Activated naive CD4-positive, alpha-beta T cell treated with anti-CD3 and anti-CD28 coated beads, Interleukin-2, amount 50 U/mL, for 72 hours (primary cell): ENCODE data around the gene TAS2R60. TPM values are rescaled to one million over a fixed set of nuclear protein-coding genes. Genes with fewer than 3 reads are reported as not detected.
"Not testable (repeated sequence)": the region's sequence is repeated elsewhere in the genome, so short reads cannot be mapped to it uniquely, and the experiment has no call there.

Experiments
- ATAC-seq, 2 donors: fragments of 150-1000 bp; cut with Tn5 transposase; 2 replicates each; pipeline ENCODE4 v1.10.0; 2021; ENCODE audit warnings: mild to moderate bottlenecking in 2 of 2, moderate library complexity in 2 of 2
- DNase-seq, 2 donors: peaks; one replicate each; pipeline ENCODE4 v3.0.0; 2021 to 2022; ENCODE audit warnings: low spot score in 2 of 2
- H3K27ac Mint-ChIP-seq, 2 donors: one replicate each; pipeline ENCODE4 v1.8.0; 2022; ENCODE audit warnings: mild to moderate bottlenecking in 2 of 2, mixed read lengths in 2 of 2
- H3K36me3 Mint-ChIP-seq, 2 donors: one replicate each; pipeline ENCODE4 v1.8.0; 2022; ENCODE audit warnings: mixed read lengths in 2 of 2
- H3K9me3 Mint-ChIP-seq, 2 donors: one replicate each; pipeline ENCODE4 v1.8.0; 2022; ENCODE audit warnings: mixed read lengths in 2 of 2
- total RNA-seq, 2 donors: library from RNA; stranded (reverse); gene quantifications; one replicate each; pipeline ENCODE4 v1.2.3, GENCODE V29; 2022

Gene TAS2R60, protein sequence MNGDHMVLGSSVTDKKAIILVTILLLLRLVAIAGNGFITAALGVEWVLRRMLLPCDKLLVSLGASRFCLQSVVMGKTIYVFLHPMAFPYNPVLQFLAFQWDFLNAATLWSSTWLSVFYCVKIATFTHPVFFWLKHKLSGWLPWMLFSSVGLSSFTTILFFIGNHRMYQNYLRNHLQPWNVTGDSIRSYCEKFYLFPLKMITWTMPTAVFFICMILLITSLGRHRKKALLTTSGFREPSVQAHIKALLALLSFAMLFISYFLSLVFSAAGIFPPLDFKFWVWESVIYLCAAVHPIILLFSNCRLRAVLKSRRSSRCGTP
- not detected for total RNA-seq

DNA sequence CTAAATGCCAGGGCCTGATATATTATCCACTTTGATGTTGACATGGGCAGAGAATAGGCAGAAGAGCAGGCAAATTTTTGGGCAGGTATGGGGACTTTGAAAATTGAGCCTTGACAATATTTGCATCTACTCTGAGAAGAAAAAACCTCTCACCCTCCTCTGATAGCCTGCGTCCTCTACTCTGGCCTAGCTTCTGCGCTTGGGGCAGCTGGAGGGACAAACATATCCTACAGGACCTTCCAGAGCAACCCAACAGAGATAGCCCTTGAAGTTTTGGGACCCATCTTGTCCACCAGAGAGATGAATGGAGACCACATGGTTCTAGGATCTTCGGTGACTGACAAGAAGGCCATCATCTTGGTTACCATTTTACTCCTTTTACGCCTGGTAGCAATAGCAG, at the start of gene TAS2R60:
TSS of gene TAS2R60 (plus strand) at position 301 of the 400 bp plus-strand sequence. CDS start at position 301, 0 bp downstream.
- no peak within 1 kb of the TSS for H3K27ac Mint-ChIP-seq
- H3K9me3 Mint-ChIP-seq: peaks cover 0 to 5% of the 10 kb centered on the region in 2 donors
- ATAC-seq (no peak), DNase-seq (no peak)
- H3K36me3 Mint-ChIP-seq: no peaks in the 10 kb centered on the region

DNA sequence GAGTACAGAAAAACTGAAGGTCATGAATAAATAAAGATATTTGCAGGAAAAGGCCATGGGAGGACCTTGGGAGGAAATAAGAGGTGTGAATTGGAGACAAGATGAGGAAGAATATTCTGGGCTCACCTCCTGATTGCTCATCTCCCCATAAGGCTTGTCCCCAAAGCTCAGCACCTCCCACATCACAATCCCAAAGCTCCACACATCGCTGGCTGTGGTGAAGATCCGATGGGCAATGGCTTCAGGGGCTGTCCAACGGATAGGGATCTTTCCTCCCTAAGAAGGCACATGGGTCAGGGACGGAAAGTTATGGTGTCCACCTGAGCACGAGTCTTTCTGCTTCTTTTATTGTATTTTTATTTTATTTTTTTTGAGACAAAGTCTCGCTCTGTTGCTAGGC, 49.2 kb upstream of the TAS2R60 start:
- no peak for DNase-seq
- peaks cover 0 to 4% of the 10 kb centered on the region in 2 donors for H3K36me3 Mint-ChIP-seq
- no peak for ATAC-seq
- no peak overlapping the region for H3K27ac Mint-ChIP-seq
- no peaks in the 10 kb centered on the region for H3K9me3 Mint-ChIP-seq

DNA sequence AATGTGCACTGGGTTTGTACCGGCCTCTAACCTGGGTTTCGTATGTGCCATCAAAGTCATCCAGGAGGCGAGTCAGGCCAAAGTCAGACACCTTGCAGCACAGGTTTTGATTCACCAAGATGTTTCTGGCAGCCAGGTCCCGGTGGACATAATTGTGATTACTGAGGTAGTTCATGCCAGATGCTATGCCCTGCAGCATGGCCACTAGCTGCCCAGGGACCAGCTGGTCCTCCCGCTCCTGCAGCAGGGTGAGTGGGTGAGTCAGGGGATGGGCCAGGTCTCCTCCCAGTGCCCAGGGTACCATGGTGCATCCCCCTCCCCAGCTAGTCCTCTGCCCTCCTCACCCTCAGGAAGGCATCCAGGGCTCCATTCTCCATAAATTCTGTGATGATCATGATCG, 48.5 kb upstream of the TAS2R60 start:
- peak in 1 of 2 donors; percentile 41 for DNase-seq
- H3K36me3 Mint-ChIP-seq: no peaks in the 10 kb centered on the region
- no peaks in the 10 kb centered on the region for H3K9me3 Mint-ChIP-seq
- H3K27ac Mint-ChIP-seq: peak overlapping the region; percentile 69 to 77
- no peak for ATAC-seq

DNA sequence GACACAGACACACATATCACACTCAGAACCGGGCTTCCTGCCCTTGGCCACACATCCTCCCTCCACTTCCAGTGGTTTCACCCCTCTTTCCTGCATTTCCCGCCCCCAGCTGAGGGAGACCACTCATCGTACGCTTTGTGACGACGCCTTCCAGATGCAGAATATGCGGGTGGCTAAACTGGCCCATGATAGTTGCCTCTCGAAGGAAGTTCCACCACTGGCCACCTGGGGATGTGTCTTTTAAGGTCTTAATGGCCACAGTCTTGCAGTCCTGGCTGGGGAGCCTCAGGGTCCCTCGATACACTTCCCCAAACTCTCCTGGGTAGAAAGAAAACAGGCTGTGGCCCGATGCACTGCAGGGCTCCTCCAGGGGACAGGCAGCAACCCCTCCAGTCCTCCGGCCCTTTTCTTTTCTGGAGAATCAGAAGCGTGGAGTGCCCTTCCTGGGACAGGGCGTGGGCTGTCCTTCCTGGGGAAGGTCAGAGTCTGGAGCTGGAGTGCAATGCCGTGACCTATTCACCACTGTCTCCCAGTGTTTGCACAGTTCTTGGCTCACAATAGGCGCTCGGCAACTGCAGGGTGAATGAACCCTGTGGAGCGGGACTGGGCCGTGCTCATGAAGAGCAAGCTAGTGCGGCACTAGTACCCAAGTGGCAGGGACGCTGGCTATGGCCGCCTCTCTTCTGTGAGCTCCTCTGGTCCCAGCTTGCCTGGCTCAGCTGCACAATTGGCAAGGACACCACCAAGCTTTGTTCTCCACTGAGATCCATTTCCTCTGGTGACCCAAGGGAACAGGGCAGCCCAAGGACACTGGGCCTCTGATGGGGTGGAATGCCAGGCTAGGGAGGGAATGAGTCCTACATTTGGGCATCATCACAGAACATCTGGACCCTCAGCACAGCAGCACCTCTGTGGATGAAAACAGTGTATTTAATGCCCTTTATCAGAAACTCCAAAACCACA, 47.8 kb upstream of the TAS2R60 start:
- Mint-ChIP-seq H3K27ac (peak overlapping the region; percentile 69 to 77), H3K36me3 (no peaks in the 10 kb centered on the region), H3K9me3 (no peaks in the 10 kb centered on the region)
- no peak for ATAC-seq
- no peak for DNase-seq

DNA sequence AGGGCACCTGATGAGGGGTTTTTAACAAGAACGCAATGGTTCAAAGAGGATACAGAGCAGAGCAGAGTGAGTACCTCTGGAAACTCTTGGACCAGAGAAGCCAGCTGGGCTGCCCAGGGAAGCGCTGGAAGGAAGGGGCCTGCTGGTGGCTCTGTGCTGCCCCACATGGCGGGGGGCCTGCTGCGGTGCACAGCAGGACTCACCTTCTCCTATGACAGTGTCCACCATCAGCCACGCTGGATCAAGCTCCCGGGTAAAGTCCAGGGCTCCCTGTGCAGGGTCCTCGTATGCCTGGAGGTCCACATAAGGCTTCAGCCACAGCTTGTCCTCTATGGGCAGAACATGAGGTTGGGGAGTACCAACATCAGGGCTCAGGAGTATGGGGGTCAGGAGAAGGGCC, 47.1 kb upstream of the TAS2R60 start:
- Mint-ChIP-seq H3K9me3 (no peaks in the 10 kb centered on the region), H3K27ac (no peak overlapping the region), H3K36me3 (no peaks in the 10 kb centered on the region)
- ATAC-seq: peak in 1 of 2 donors; percentile 9
- no peak for DNase-seq

DNA sequence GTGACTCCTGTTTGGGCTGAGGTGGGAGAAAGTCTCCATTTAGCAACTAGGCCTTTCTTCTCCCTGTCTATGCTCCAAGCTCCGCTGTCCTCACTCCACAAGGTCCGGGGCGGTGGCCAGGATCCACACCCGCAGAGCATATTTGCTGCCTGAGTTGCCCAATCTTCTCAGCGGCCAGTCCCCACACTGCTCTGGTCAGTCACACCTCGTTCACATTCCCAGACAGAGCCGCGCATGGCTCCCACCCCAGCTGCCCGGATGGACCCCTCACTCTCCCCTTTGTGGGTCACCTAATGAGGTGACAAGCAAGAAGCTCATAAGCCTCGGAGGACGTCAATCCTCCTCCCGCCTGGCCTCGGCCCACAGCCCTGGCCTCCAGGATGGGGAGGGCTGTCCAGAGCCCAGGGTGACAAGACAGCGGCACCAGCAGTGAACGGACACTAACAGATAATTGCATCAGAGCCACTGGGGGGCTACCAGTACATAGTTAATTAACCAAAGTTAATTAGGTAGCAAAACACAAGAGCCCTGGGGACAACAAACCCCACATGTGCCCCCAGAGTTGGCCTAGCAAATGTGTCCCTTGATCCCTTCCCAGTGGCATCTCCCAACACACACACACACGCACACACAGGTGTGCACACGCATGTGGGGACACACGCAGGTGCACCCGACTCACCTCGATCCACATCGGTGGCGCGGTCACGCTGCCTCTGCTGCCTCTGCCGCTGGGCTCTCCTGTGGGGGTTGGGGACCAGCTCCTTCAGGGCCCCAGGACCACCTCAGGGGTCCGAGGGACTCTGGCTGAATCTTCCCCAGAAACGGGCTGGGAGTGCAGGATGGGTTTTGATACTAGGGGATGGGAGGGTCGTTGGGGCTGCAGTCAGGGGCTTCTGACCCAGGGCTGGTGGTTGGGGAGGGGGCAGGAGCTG, 46.4 kb upstream of the TAS2R60 start:
- DNase-seq: no peak
- Mint-ChIP-seq H3K9me3 (no peaks in the 10 kb centered on the region), H3K27ac (peak overlapping the region in 1 of 2 donors; percentile 41), H3K36me3 (no peaks in the 10 kb centered on the region)
- ATAC-seq: no peak

DNA sequence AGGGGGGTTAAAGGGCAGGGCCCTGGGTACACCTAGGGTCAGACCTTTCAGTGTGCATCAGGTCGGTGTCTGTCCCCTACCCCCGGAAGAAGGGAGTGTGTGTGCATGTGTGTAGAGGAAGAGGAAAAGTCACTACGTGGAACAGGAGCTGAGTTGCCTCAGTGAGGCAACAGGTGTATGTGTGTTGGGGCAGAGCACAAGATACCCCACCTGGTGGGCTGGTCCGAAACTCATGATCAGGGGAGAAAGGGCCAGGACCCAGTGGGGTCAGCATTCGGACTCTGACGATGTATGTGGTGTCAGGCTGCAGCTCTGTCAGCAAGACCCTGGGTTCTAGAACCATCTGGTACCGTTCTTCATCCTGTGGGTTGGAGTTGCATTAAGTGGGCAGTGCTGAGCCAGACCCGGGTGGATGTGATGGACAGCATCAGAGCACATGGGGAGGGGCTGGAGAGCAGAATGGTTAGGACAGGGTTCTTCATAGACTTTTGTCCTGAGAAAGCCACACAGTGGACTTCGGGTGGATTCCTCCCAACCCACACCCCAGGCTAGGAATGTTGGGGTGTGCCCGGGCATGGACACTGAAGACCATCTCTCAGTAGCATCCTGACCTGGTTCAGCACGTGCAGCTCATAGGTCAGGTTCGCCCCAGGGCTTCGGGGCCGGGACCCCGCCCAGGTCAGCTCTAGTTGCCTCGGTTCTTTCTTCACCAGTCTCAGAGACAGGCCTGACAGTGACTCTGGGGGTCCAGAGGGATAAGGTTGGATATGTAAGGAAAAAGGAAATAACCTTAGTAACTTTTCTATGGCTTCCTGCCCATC, 45.3 kb upstream of the TAS2R60 start:
- Mint-ChIP-seq H3K9me3 (no peaks in the 10 kb centered on the region), H3K36me3 (no peaks in the 10 kb centered on the region), H3K27ac (peak overlapping the region; percentile 41 to 72)
- DNase-seq: no peak
- ATAC-seq: no peak

DNA sequence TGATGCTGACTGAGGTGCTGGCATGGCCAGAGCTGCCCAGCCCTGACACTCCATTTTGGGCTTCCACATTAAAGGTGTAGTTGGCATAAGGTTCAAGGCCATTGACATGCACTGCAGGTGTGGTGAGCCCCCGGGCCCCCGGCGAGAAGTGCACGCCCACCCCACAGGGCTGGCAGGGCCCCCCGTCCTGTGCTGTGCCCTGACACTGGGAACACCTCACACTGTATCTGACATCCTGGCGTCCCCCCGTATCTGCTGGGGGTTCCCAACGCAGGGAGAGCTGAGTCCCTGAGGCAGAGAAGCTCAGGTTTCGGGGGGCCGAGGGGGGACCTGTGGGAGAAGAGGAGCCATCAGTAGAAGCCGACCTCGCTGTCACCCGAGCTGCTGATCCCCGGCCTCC, 44.6 kb upstream of the TAS2R60 start:
- Mint-ChIP-seq H3K9me3 (no peaks in the 10 kb centered on the region), H3K27ac (no peak overlapping the region), H3K36me3 (no peaks in the 10 kb centered on the region)
- ATAC-seq (no peak), DNase-seq (no peak)

DNA sequence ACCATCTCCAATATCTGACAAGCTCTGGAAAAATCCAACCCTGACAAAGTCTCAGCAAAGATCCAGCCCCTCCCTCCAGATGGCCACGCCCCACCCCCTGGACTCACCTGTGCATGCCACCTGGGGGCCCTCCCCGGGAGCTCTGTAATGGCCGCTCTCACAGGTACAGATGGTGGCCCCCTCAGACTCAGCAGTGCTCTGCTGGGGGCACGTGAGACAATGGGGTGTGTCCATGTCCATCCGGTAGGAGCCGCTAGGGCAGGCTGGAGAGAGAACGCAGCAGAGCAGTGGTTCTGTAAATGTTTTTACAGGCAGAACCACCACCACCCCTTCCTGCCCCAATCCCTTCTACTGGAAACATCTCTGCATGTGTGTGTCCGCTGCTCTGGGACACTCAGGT, 44.1 kb upstream of the TAS2R60 start:
- DNase-seq: no peak
- Mint-ChIP-seq H3K36me3 (no peaks in the 10 kb centered on the region), H3K27ac (peak overlapping the region in 1 of 2 donors; percentile 60), H3K9me3 (no peaks in the 10 kb centered on the region)
- peak in 1 of 2 donors; percentile 21 for ATAC-seq

DNA sequence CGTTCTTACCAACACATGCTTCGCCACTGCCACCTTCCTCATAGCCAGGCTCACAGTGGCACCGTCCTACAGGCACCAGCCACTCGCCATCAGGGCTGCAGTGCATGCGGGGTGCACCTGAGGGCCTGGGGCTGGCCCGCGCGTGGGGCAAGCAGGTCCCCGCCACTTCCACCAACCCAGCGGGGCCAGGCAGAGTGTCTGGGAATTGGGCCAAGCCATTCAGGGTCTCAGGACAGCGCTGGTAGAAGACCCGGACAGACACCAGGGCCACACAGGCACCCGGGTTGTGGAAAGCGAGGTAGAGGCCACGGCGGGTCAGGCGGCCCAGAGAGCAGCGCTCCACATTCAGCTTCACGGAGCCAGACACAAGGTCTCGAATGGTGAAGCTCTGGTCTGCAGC, 43.6 kb upstream of the TAS2R60 start:
- Mint-ChIP-seq H3K36me3 (no peaks in the 10 kb centered on the region), H3K9me3 (no peaks in the 10 kb centered on the region), H3K27ac (no peak overlapping the region)
- DNase-seq (no peak), ATAC-seq (no peak)

DNA sequence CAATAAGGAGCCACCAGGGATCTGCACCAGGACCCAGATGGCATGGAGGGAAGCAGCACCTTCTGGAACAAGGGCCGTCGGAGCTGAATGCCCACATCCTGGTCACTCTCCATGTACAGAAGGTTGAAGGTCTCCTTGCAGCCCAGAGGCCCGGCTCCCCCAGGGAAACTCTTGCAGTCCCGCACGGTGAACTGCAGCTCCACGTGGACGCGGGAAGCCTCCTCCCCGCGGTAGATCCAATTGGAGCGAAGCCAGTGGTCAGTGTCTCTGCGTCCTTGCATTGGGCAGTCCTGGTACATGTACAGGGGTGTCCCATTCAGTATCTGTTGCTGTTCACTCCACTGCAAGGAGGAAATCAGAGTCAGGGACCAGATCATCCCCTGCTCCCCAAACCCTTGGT, 42.0 kb upstream of the TAS2R60 start:
- no peaks in the 10 kb centered on the region for H3K36me3 Mint-ChIP-seq
- DNase-seq: no peak
- H3K9me3 Mint-ChIP-seq: no peaks in the 10 kb centered on the region
- ATAC-seq: no peak
- peak overlapping the region in 1 of 2 donors; percentile 44 for H3K27ac Mint-ChIP-seq

DNA sequence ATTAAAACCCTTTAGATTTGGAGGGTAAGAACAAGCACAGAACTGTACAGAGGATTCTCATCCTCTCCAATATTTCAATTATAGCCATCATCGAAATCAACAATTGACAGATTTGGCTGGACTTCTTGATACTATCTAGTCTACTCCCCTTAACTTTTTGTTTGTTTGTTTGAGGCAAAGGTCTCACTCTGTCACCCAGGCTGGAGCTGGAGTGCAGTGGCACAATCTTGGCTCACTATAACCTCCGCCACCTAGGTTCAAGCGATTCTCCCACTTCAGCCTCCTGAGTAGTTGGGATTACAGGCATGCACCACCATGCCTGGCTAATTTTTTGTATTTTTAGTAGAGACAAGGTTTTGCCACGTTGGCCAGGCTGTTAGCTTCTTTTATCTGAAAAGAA, 41.0 kb upstream of the TAS2R60 start:
- not testable (repeated sequence) for H3K9me3 Mint-ChIP-seq, DNase-seq, ATAC-seq, H3K36me3 Mint-ChIP-seq
- peak overlapping the region; percentile 21 to 53 for H3K27ac Mint-ChIP-seq

DNA sequence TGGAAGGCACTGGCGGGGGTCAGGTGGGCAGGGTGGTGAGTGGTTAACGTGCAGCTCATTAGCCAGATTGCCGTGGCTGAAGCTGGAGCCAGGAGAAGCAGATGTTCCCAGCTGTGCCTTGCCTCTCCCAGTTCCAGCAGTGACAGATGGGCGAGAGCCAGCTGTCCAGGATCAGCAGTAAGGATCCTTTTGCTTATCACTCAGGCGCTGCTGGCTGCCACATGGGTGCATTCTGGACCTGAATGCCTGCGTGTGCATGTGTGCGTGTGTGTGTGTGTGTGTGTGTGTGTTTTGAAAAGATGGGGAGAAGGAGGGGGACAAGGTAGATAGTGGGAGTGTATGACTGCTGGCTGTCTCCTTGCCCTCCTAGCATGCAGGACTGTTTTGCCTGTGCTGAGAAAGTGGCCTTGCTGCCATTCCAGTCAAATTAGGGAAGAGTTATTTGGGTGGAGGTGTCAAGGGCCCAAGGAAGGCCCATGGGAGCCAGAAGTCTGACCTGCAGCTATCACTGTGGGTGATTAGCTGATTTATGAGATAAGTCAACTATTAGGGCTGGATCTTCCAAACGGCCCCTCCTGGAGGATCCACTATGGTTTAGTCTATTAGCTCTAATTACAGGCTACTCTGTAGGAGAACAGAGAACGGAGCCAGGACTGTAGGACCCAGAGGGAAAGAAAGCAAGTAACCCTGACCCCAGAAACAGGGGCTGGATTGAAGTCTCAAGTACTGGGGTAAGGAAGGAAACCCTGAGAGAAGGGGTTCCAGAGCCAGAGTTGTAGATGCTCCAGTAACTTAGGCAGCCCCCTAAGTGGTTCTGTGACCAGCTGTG, 37.9 kb upstream of the TAS2R60 start:
- H3K27ac Mint-ChIP-seq: peak overlapping the region in 1 of 2 donors; percentile 77
- H3K36me3 Mint-ChIP-seq: no peaks in the 10 kb centered on the region
- ATAC-seq (no peak), DNase-seq (no peak)
- no peaks in the 10 kb centered on the region for H3K9me3 Mint-ChIP-seq

DNA sequence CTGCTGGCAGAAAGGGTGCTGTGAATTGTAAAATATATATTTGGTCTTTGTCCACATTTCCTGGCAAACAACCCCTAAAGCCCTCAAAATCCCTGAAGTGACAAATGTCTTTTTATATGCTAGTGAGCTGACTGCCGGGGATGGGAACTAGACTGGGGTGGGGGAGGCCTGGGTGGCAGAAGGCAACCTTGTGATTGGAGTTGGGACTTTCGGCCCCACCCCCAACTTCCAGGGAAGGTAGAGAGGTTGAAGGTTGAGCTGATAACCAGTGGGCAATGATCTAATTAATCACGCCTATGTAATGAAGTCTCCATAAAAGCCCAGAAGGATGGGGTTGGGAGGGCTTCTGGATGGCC, 37.3 kb upstream of the TAS2R60 start:
- no peaks in the 10 kb centered on the region for H3K9me3 Mint-ChIP-seq

More for the DNA sequence above, 37.3 kb upstream of the TAS2R60 start:
- no peak for ATAC-seq
- H3K36me3 Mint-ChIP-seq: no peaks in the 10 kb centered on the region
- no peak overlapping the region for H3K27ac Mint-ChIP-seq
- no peak for DNase-seq
